ENCODE measurements around the gene LARGE2.

- TF ChIP-seq ZFP30 (CRISPR knock-in tag; IDR thresholded peaks at IDR 0.05), result no peak
- TF ChIP-seq ZFP3 (CRISPR knock-in tag; IDR thresholded peaks at IDR 0.05), result no peak
- no peak for TF ChIP-seq PATZ1 (CRISPR knock-in tag; IDR thresholded peaks at IDR 0.05; ENCODE audit: borderline replicate concordance)
- TF ChIP-seq PPARA (CRISPR knock-in tag; IDR thresholded peaks at IDR 0.05; ENCODE audit: borderline replicate concordance), result no peak
Observed at GRCh38 chr11:45925550-45925949, 3.1 kb downstream of the LARGE2 start.

Data from SK-N-SH treated with all-trans-retinoic acid at 6 μM for 48 hours (cell line).